Measurements from ENCODE around the gene INCA1.
"Not testable (repeated sequence)": the region's sequence is repeated elsewhere in the genome, so short reads cannot be mapped to it uniquely, and the experiment has no call there.

Gene INCA1, protein sequence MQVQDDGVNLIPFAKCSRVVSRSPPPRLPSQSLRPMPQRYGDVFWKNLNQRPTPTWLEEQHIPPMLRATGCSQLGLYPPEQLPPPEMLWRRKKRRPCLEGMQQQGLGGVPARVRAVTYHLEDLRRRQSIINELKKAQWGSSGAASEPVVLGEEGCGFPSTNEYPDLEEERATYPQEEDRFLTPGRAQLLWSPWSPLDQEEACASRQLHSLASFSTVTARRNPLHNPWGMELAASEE

DNA sequence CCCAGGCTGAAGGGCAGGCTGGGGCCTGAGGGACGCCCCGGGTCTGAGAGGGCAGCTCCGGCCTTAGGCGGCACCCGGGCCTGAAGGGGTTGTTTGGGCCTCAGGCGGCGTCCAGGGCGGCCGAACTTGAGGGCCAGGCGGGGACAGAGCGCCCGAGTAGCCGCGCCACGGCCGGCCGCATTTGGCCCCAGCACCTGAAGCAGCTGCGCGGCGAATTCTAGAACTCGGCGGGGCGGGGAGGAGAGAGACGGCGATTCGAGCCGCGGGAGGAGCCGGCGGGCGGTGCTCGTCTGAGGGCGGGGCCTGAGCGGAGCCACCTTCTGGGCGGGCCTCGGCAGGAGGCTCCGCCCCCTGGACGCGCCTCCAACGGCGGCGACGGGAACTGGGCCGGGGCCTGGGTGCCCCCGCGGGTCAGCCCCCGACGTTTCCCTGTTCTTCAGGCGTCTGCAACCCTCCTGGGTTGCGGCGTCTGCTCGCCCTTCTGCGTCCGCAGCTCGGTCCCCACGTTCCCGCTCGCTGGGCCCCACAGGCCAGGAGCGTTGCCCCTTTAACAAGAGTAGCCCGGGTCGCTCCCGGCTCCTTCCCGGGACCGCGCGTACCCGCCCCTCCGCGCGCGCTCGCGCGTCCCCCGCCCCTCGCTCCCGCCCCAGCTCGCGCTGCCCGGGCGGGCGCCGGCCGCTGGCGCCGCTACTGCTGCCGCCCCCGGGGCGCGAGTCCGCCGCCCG is at the start of gene INCA1, which contains the start of gene KIF1C:
TSS of gene INCA1 (minus strand) at position 221 of the 725 bp plus-strand sequence. CDS start 3,085 bp downstream, outside the sequence.
TSS of gene KIF1C (plus strand) at position 649 of the 725 bp plus-strand sequence. CDS start 2,297 bp downstream, outside the sequence.
- peak; percentile 72 for DNase-seq

DNA sequence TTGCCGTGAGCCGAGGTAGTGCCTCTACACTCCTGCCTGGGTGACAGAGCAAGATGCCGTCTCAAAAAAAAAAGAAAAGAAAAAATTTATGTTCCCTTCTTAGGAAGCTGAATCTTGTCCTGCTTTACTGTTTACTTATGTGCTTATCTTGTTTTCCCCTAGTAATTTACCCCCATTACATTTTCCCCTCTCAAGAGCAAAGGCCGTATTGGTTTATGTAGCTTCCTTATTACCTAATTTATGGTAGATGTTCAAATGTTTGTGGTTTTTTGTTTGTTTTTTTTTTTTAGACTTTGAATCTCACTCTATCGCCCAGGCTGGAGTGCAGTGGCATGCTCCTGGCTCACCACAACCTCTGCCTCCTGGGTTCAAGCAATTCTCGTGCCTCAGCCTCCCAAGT is 48.2 kb upstream of the INCA1 start:
- no peak for DNase-seq

DNA sequence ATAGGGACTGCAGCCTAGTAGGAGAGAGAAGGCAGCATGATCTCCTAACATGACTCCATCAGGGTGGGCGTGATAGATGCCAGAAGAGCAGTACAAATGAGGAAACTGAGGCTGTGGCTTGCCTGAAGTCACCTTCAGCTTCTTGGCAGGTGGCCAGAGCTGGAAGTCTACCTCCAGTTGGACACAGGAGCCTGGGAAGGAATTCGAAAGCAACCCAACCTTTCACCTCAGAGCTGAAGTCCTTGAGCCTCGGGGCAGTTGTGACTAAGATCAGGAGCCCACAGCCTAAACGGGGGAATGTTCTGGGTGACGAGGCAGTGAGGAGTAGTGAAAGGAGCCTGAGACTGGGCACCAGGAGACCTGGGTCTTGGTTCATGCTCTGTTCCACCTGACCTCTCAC is 47.3 kb upstream of the INCA1 start:
- no peak for DNase-seq

DNA sequence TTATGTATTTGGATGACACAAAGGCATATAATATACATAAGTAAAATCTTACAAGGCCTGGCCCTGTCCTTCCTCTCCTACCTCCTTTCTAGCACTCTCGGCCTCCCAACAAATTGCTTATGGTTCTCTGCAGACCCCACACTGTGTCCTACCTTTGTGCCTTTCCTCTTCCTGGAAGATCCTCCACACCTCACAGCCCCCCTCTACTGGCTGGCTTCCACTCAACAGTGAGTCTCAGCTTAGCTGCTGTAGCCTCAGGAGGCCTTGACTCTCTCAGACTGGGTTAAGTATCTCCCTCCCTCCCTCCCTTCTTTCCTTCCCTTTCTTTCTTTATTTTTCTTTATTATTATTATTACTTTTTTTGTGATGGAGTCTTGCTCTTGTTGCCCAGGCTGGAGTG is 46.2 kb upstream of the INCA1 start:
- DNase-seq: no peak

DNA sequence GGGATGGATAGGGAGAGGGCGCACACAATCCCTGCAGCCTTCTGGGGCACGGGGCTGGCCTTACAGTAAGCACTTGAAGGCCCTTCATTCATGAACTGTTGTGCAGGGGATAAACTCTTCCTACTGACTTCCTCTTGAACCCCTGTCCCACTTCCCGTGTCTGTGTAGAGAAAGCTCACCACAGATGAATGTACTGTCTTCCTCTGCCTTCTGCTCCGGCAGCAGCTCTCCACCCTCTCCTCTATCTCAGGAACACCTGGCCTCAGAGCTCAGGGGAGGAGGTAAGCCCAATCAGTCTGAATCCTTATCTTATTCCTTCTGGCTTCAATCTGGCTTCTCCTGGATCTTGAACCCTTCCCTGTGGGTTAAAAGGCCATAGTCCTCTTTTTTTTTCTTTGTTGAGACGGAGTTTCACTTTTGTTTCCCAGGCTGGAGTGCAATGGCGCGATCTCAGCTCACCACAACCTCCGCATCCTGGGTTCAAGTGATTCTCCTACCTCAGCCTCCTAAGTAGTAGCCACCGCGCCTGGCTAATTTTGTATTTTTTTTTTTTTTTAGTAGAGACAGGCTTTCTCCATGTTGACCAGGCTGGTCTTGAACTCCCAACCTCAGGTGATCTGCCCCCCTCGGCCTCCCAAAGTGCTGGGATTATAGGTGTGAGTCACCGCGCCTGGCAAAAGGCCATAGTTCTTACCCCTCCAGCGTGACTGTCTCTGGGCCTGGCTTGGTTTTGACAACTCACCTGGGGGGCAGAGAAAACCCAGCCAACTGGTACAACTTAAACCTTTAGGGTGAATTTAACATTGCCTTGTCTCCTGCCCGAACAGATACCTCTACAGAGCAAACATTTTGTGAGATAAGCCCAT is 45.1 kb upstream of the INCA1 start:
- no peak for DNase-seq

DNA sequence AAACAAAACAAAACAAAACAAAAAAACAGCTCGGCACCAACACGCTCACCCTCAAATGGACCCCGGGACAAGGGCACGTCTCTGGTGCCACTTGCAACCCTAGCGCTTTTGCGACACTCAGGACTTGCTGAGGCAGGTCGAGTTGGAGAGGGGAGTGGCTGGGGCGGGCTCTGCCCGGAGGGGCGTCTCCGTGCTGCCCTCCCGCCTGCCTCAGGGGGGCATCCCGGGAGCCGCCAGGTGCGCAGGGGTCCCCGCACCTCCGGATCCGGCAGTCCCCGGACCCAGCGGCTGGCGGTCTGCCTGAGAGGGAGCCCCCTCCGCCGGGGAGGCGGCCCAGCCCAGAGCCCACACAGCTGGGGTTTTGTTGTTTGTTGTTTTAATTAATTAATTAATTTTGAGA is 38.0 kb upstream of the INCA1 start, which contains the start of gene SLC52A1:
TSS of gene SLC52A1 (minus strand) at position 112 of the 400 bp plus-strand sequence. CDS start 820 bp downstream, outside the sequence.
- no peak for DNase-seq

DNA sequence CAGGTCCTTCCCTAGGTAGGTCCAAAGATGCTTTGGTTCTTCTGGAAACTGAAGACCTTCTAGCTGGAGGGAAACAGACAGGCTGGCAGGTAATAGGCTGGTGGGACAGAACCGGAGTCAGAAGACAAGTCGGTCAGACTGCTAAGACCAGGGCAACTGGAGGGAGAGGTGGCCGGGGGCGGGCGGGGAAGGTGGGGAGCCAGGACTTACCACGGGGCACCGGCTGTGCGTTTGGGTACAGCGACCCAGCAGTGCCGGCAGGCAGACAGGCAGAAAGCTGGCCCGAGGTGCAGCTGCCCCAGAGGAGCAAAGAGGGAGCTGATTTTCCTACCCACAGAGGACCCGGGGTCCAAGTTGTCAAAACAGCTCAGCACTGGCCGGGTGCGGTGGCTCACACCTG is 37.3 kb upstream of the INCA1 start:
- DNase-seq: no peak

DNA sequence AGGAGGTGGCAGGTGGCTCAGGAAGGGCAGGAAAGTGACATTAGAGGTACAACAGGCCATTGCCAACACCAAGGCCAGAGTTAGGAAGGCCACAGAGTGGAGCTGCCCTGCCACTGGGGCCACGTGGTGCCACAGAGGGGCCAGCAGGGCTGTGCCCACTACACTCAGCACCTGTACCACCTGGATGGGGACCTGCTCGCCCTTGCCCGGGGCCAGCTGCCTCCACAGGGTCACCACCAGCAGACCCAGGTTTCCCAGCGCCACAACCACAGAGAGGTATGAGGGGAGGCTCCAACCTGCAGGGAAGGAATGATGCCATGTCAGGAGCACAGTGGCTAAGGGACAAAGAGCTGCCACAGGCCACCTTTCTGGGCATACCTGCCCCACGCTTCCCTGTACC is 36.7 kb upstream of the INCA1 start:
- DNase-seq: no peak

DNA sequence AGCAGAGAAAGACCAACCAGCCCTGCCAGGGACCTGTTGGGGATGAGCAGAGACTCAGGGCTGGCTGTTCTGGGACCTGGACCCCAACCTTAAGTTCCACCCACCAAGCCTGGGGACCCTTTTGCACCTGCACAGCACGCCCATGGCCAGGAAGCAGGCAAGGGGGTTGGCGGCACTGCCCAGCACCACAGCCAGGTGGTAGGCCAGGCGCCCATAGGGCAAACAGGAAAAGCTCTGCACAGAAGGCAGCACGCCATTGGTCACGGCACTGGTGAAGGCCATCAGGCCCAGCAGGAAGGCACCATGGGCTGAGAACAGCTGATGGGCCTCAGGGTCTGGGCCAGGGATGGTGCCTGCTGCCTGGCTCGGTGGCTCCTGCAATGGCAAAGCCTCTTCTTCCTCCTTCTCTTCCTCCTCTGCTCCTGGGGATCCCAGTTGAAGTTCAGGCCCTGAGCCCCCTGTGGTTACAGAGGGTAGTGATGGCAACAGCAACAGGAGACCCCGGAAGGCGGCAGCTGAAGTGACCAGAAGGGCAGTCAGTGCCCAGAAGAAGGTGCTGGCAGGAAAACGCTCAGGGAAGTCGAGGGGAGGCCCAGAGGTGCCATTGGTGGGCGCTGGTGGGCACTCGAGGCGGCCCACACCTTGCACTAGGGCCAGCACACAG is 36.2 kb upstream of the INCA1 start:
- DNase-seq: no peak

DNA sequence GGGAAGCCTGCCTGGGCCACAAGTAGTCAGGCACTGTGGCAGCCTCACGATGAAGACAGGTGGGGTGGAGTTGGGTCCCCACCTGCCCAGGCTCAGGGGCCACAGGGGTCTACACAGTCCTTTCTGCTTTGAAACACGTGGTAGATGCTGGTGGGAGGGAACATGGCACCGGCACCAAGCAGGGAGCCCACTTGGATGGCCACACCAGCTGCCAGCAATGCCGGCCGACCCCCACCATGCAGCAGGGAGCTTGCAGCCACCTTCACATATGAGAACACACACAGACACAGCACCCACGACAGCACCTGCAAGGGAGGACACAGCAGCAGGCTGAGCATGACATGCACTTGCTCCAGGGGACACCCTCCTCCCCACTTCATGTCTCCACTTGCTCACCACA is 35.5 kb upstream of the INCA1 start:
- no peak for DNase-seq

DNA sequence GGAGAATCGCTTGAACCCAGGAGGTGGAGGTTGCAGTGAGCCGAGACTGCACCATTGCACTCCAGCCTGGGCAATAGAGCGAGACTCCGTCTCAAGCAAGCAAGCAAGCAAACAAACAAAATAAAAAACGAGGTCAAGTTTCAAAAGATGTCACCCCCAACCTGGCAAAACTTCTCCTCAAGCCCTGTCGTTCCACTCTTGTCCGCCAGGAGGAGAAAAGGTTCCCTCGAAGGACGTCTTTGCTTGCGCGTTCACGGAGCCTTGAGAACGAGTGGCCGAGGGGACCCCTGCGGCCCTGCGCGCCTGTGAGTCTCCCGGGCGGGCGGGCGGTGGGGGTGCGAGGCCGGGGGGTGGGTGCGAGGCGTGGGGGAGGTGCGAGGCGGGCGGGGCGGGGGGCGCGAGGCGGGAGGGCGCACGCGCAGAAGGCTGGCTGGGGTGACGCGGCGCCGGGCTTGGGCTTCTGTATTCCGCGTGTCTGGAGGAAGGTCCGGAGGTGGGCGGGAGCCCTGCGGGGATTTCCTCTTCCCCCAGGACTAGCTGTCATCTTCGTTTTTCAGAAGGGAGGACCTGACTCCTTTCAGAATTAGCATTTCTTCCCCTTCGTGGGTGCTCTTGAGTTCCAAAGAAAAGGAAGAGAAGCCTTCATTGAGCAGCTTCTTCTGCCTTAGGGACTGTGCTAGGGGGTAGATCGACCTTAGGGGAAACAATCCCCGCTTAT is 34.2 kb upstream of the INCA1 start:
- DNase-seq: peak; percentile 71

DNA sequence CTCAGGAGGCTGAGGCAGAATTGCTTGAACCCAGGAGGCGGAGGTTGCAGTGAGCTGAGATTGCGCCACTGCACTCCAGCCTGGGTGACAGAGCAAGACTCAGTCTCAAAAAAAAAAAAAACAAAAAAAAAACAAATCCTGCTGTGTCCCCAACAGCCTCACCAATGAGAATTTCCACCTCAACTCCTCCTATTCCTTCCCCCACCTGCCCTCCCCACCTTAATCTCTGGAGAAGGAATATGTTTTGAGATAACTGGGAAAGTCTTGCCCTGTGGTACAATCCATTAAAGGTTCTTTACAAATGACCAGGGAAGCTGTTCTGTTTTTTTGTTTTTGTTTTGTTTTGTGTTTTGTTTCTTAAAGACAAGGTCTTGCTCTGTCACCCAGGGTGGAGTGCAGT is 32.8 kb upstream of the INCA1 start:
- not testable (repeated sequence) for DNase-seq

DNA sequence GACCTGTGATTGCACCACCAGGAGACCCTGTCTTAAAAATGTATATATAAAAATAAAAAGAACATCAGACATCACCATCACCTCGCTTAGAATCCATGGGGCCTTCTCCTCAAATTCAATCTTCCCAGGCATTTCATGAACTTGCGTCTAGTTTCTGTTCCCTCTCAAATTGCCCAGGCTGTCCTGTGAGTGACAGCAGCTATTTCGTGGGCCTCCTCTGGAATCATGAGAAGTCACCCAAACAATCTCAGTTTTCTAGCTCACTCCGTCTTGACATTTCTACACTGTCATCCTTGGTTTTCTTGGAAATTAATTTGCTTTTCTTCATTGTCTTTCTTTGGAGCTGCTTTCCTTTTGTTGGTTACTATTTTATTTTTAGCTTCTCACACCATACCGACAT is 30.6 kb upstream of the INCA1 start:
- no peak for DNase-seq

DNA sequence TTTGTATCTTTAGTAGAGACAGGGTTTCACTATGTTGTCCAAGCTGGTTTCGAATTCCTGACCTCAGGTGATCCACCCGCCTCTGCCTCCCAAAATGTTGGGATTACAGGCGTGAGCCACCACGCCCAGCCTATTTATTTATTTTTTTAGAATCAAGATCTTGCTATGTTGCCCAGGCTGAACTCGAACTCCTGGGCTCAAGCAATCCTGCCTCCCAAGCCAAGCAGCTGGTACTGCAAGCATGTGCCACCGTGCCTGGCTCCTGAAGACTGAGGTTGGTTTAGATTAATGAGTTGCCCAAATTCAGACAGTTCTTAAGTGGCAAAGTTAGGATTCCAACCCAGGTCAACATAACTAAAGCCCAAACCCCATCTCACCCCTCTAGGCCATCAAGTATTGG is 30.0 kb upstream of the INCA1 start:
- no peak for DNase-seq

DNA sequence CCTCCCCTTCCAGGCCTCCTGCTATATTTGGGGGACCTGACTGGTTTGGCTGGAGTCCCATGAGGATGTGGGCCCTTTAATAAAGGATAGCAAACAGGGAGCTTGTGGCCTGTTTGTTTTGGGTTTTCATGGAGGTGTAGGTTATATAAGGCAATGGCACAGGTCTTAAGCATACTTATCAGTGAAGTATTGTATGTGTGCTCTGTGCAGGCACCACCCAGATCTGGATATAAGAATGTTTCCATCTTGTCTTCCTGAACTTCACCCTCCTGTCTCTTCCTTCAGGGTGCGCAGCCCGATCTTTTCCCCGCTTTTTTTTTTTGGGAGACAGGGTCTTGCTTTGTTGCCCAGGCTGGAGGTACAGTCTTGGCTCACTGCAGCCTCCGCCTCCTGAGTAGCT is 27.3 kb upstream of the INCA1 start:
- no peak for DNase-seq

DNA sequence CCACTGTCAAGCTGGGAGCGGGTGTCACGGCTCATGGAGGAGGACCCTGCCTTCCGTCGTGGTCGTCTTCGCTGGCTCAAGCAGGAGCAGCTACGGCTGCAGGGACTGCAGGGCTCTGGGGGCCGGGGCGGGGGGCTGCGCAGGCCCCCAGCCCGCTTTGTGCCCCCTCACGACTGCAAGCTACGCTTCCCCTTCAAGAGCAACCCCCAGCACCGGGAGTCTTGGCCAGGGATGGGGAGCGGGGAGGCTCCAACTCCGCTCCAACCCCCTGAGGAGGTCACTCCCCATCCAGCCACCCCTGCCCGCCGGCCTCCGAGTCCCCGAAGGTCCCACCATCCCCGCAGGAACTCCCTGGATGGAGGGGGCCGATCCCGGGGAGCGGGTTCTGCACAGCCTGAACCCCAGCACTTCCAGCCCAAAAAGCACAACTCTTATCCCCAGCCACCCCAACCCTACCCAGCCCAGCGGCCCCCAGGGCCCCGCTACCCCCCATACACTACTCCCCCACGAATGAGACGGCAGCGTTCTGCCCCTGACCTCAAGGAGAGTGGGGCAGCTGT is 26.3 kb upstream of the INCA1 start:
- no peak for DNase-seq

DNA sequence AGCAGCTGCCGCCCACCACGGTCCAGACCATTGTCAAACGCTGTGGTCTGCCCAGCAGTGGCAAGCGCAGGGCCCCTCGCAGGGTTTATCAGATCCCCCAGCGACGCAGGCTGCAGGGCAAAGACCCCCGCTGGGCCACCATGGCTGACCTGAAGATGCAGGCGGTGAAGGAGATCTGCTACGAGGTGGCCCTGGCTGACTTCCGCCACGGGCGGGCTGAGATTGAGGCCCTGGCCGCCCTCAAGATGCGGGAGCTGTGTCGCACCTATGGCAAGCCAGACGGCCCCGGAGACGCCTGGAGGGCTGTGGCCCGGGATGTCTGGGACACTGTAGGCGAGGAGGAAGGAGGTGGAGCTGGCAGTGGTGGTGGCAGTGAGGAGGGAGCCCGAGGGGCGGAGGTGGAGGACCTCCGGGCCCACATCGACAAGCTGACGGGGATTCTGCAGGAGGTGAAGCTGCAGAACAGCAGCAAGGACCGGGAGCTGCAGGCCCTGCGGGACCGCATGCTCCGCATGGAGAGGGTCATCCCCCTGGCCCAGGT is 24.9 kb upstream of the INCA1 start:
- no peak for DNase-seq

DNA sequence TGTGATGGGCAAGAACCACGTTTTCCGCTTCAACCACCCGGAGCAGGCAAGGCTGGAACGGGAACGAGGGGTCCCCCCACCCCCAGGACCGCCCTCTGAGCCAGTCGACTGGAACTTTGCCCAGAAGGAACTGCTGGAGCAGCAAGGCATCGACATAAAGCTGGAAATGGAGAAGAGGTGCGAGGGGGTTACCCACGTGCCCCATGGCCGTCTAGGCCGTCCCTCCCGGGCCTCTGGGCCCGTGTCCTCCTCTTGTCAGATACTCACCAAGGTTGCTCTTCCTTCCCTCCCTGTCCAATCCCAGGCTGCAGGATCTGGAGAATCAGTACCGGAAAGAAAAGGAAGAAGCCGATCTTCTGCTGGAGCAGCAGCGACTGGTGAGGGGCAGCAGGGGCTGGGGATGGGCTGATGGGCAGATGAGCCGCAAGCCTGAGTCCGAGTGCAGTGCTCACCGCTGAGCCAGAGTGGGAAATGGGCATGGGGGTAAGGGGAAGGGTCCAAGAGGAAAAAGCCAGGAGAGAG is 23.2 kb upstream of the INCA1 start:
- no peak for DNase-seq

DNA sequence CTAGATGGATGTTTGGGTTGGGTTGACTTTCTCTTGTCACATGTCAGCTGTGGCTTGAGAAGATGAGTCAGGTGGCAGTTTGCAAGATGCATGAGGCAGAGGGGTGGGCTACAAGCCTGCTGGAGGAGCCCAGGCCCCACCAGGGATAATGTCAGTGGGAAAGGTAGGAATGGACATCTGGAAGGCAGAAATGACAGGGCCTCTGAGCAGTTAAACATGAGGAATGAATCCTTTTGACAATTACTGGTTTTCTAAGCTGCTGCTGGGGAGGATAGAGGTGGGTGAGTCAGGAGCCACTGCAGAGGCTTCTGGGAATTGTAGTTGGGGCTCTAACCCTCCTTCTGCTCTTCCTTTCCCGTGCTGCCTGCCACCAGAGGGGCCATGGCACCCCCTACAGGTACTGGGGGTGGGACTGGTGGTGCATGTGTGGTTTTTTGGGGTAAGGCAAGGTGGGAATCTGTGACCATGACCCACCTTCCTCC is 22.2 kb upstream of the INCA1 start:
- no peak for DNase-seq

DNA sequence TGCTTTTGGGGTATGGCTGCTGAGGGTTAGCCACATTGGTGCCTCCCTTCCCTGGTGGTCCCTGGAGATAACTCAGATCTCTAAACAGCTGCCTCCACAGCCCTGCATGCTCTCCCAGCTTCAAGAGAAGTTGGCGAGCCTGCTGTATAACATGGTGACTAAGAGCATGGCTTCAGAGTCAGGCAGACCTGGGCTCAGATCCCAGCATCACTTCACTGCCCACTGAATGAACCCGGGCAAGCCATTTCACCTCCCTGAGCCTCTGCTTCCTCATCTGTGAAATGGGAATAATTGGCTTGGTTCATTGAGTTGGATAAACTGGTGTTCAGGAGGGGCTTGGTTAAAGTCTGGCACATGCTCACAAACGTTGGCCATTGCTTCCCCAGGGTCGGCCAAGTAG is 17.0 kb upstream of the INCA1 start:
- no peak for DNase-seq

DNA sequence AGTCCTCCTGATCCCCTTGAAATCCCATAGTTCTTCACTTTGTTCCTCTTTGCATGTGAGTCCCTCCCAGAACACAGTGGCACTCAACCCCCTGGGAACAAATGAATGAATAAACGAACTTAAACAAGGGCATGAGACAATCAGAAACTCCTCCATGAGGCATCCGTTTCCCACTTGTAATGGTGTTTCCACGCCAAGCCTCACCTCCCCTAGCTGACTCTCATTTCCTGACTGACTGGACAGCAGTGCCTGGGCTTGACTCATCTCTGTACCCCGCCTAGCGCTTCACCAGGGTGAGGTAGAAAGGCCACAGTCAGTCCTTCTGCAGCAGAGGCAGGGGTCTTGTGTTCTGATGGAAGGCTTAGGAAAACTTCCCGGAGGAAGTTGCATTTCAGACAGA is 14.6 kb upstream of the INCA1 start:
- DNase-seq: no peak

All from COR-L47 (cell line).